Right lobe of liver (tissue), 6 donors: ENCODE data around the gene LHCGR. TPM values are rescaled to one million over a fixed set of nuclear protein-coding genes. Genes with fewer than 3 reads are reported as not detected.

Experiments used
- ATAC-seq, 4 donors: fragments of 200-7000 bp; cut with Tn5 transposase; one replicate each; pipeline ENCODE4 v1.9.1; 2020; ENCODE audit warnings: mild to moderate bottlenecking in 4 of 4, moderate library complexity in 4 of 4
- DNase-seq, 3 donors: peaks; one replicate each; pipeline ENCODE4 v3.0.0-alpha.2; 2020
- H3K27ac ChIP-seq, 3 donors: fragments of 200-600 bp; one replicate each; pipeline ENCODE4 v1.8.0; 2022
- H3K27me3 ChIP-seq, 2 donors: fragments of 200-600 bp; one replicate each; pipeline ENCODE4 v1.8.0; 2022
- H3K36me3 ChIP-seq, 4 donors: fragments of 200-600 bp; sonication (generic) in 1 of 4; one replicate each; pipeline versions ENCODE4 v1.5.1 to v1.8.0; 2017 to 2022; ENCODE audit warnings: control low read depth in 1 of 4
- H3K4me1 ChIP-seq, 4 donors: fragments of 200-600 bp; sonication (generic) in 1 of 4; one replicate each; pipeline versions ENCODE4 v1.5.1 to v1.8.0; 2017 to 2022; ENCODE audit warnings: control low read depth in 1 of 4
- H3K4me3 ChIP-seq, 3 donors: fragments of 200-600 bp; one replicate each; pipeline ENCODE4 v1.8.0; 2022
- H3K9me3 ChIP-seq, 4 donors: fragments of 200-600 bp; sonication (generic) in 1 of 4; one replicate each; pipeline versions ENCODE4 v1.5.1 to v1.8.0; 2017 to 2022; ENCODE audit warnings: control low read depth in 1 of 4
- CTCF ChIP-seq, 4 donors: fragments of 200-600 bp in 3 of 4; fragments of 450-650 bp in 1 of 4; IDR thresholded peaks; one replicate each; pipeline versions ENCODE4 v1.5.1 to v1.8.0; 2016 to 2022; ENCODE audit warnings: antibody characterized with exemption in 4 of 4, mild to moderate bottlenecking in 2 of 4
- POLR2A ChIP-seq: fragments of 450-650 bp; IDR thresholded peaks from one replicate; pipeline ENCODE4 v1.6.1; 2017; ENCODE audit warnings: antibody characterized with exemption, mild to moderate bottlenecking
- WGBS: methylation state at CpG from one replicate; pipeline ENCODE4 v1.1.6; 2018; ENCODE audit warnings: low coverage, low lambda C conversion rate; ENCODE audit not compliant: insufficient coverage; ENCODE audit errors: missing lambda C conversion rate; 5-methylcytosine and 5-hydroxymethylcytosine counted together
- intact Hi-C, 2 donors: fragments of 100-400 bp; cut with DNase I; formaldehyde crosslinking; loops; one replicate each; pipeline versions ENCODE4 v1.11.2 to v1.14.1; 2022
- total RNA-seq, 6 experiments: library from RNA; depleted of rRNA in 2 of 6; stranded (reverse); fragments of >200 nt in 2 of 6; fragmentation: NEBNext Ultra II Directional in 3 of 6; extraction: Animal tissue kit (Norgen Biotek cat#: 25700) in 3 of 6; gene quantifications; one replicate each; pipeline versions ENCODE4 v1.1.0 to v1.2.4, GENCODE V29; 2016 to 2023
- donor health status: DM: no; HTN: yes; CAD: no.
- donor health status: DM: no; HTN: no; CAD: no.
- donor health status: DM: no; HTN: no; CAD: no.
- donor health status: DM: no; HTN: yes; CAD: no.
- donor health status: DM: no; HTN: yes; CAD: no.

LHCGR gene
- total RNA-seq, 6 experiments from 2014 or later, result not detected

GRCh38 chr2:48774251-48774650, 18.7 kb upstream of the LHCGR start:
- no peaks in the 10 kb centered on the region for H3K36me3 ChIP-seq
- no peak overlapping the region for H3K4me3 ChIP-seq
- H3K27me3 ChIP-seq, result no peaks in the 10 kb centered on the region
- intact Hi-C loops, result no loop called here
- no peak for ATAC-seq
- WGBS, result 20% methylated on average over 1 of the region's 1 CpG
- H3K9me3 ChIP-seq, result no peaks in the 10 kb centered on the region
- no peak overlapping the region for H3K27ac ChIP-seq
- TF ChIP-seq CTCF (IDR thresholded peaks at IDR 0.05) (no peak), POLR2A (no peak)
- DNase-seq, result no peak
- no peaks in the 10 kb centered on the region for H3K4me1 ChIP-seq

DNA sequence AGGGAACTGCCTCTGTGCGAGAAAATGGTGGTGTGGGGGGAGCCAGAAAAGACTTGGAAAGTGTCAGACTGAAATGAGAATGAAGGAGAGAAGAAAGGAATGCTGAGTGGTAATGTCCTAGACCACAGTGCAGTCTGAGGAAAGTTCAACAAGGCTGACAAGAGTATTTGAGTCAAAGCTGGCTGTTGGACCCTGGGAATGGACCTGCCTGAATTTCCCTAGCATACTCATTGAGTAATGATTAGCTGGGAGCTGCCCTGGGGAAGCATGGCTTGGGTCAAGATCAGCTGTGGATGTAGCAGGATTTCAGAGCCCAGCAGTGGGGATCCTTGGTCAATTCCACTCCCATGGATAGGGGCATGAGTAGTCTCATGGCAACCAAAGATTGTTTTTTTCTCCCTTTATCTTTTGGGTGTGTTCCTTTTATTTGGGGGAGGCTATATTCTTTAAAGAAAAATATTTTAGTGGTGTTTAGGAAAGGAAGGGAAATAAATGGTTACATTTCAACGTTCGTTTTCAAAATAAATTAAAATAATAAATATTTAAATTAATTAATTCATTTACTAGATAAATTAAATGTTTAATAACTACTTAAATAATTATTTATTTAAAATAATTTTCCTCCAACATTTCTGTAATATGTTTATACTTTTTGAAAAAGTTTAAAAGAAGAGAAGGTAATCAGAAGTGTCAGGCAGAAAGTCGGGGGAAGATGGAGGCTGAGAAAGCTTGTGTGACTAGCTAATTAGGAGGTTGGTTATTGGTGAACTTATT, 15.9 kb upstream of the LHCGR start:
- H3K4me1 ChIP-seq, result no peaks in the 10 kb centered on the region
- H3K9me3 ChIP-seq, result no peaks in the 10 kb centered on the region
- intact Hi-C loops, result no loop called here
- WGBS, result 65% methylated on average over 4 of the region's 4 CpGs
- no peak overlapping the region for H3K27ac ChIP-seq
- no peak overlapping the region for H3K4me3 ChIP-seq
- no peaks in the 10 kb centered on the region for H3K27me3 ChIP-seq
- no peak for ATAC-seq
- TF ChIP-seq POLR2A, result no peak
- no peak for TF ChIP-seq CTCF (IDR thresholded peaks at IDR 0.05)
- H3K36me3 ChIP-seq, result no peaks in the 10 kb centered on the region
- no peak for DNase-seq

GRCh38 chr2:48770181-48770580, 14.7 kb upstream of the LHCGR start:
- Histone ChIP-seq H3K4me1 (no peaks in the 10 kb centered on the region), H3K36me3 (no peaks in the 10 kb centered on the region), H3K27ac (no peak overlapping the region), H3K4me3 (no peak overlapping the region), H3K27me3 (no peaks in the 10 kb centered on the region), H3K9me3 (no peaks in the 10 kb centered on the region)
- ATAC-seq (no peak), DNase-seq (no peak)
- intact Hi-C loops, result no loop called here
- TF ChIP-seq CTCF (IDR thresholded peaks at IDR 0.05) (no peak), POLR2A (no peak)
- WGBS, result 42% methylated on average over 1 of the region's 1 CpG

- intact Hi-C loops, result no loop called here
Measured at GRCh38 chr2:48768669-48769068, 13.1 kb upstream of the LHCGR start.

More at GRCh38 chr2:48768669-48769068, 13.1 kb upstream of the LHCGR start:
- no peaks in the 10 kb centered on the region for H3K36me3 ChIP-seq
- no peak overlapping the region for H3K4me3 ChIP-seq
- H3K9me3 ChIP-seq, result no peaks in the 10 kb centered on the region
- no peak for TF ChIP-seq POLR2A
- TF ChIP-seq CTCF (IDR thresholded peaks at IDR 0.05), result no peak
- H3K27me3 ChIP-seq, result no peaks in the 10 kb centered on the region
- ATAC-seq (peak in 2 of 4 donors; percentile 28 to 43), DNase-seq (no peak)
- WGBS, result 25% methylated on average over 3 of the region's 3 CpGs
- H3K27ac ChIP-seq, result no peak overlapping the region
- H3K4me1 ChIP-seq, result no peaks in the 10 kb centered on the region
